GM12892 (cell line): ENCODE measurements around the gene GFRA4.

Experiments
- POLR2A ChIP-seq: IDR thresholded peaks from 2 replicates; pipeline ENCODE4 v1.6.1; 2011; ENCODE audit warnings: low read depth, low read length, control low read depth
- TAF1 ChIP-seq: IDR thresholded peaks from 2 replicates; pipeline ENCODE4 v1.6.1; 2011; ENCODE audit warnings: low read depth, mild to moderate bottlenecking, control low read depth, low read length, borderline replicate concordance

DNA sequence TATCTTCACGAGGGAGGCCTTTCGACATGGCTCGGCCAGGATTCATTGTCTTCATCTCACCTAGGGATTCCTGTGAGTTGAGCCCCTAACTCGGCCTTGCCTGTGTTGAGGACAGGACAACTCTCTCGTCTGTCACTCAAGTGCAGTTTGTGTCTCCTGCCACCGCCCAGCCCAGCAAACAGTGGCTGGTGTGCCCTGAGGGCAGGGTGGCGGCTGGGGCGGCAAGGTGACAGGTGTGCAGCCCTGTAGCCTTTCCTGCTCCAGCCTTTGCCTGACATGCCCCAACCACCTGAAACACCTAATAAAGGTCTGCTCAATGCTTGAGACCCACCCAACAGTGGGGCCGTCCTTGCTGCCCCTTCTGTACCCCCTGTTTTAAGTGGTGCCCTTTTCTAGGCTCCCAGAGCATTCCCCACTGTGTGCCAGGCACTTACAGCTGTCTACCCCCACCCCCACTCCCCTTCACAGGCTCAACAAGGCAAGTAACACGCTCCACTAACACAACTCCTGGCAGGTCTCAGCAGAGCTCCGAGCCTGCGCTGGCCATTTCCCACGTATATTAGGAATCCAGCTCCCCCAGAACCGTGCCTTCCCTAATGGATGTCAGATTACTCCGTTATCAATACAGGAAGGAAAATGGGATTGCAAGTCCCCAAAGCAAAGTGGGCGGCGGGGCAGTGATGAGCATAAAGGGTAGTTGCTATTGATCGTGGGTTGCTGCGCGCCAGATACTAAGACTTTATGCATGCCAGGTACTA, 17.7 kb downstream of the GFRA4 start:
- TF ChIP-seq POLR2A (no peak), TAF1 (no peak)
